Chondrocyte (in vitro differentiated cells): ENCODE data around the gene STK32C. TPM values are rescaled to one million over a fixed set of nuclear protein-coding genes. Genes with fewer than 3 reads are reported as not detected.

Experiments used
- DNase-seq: peaks from one replicate; pipeline ENCODE4 v3.0.0; 2021; ENCODE audit warnings: mixed read lengths, low spot score
- H3K27ac Mint-ChIP-seq: one replicate; pipeline ENCODE4 v1.8.0; 2021; ENCODE audit warnings: mild to moderate bottlenecking, moderate library complexity, mixed read lengths; ENCODE audit not compliant: unreplicated experiment
- H3K27me3 Mint-ChIP-seq: 2 replicates; pipeline ENCODE4 v1.8.0; 2021; ENCODE audit warnings: low read depth, mixed read lengths
- H3K36me3 Mint-ChIP-seq: 2 replicates; pipeline ENCODE4 v1.8.0; 2021; ENCODE audit warnings: low read depth, mixed read lengths
- H3K4me1 Mint-ChIP-seq: 2 replicates; pipeline ENCODE4 v1.8.0; 2021; ENCODE audit warnings: low read depth, mild to moderate bottlenecking, mixed read lengths
- H3K4me3 Mint-ChIP-seq: one replicate; pipeline ENCODE4 v1.8.0; 2021; ENCODE audit warnings: mild to moderate bottlenecking, moderate library complexity, mixed read lengths; ENCODE audit not compliant: unreplicated experiment
- H3K9me3 Mint-ChIP-seq: 2 replicates; pipeline ENCODE4 v1.8.0; 2021; ENCODE audit warnings: low read depth, mixed read lengths
- CTCF ChIP-seq: fragments of 200-600 bp; sonication (generic); IDR thresholded peaks from 2 replicates; pipeline ENCODE4 v1.5.0; 2021; ENCODE audit warnings: antibody characterized with exemption, mild to moderate bottlenecking, moderate library complexity
- total RNA-seq: library from RNA; stranded (reverse); gene quantifications from 3 replicates; pipeline ENCODE4 v1.2.1, GENCODE V29; 2021

The STK32C gene
- total RNA-seq, 1 donor from 2014 or later = 17.9 TPM

- DNase-seq = peak; percentile 68
- TF ChIP-seq CTCF = no peak
- Mint-ChIP-seq H3K9me3 (no peaks in the 10 kb centered on the region), H3K4me1 (peaks cover 9% of the 10 kb centered on the region), H3K27me3 (no peaks in the 10 kb centered on the region), H3K4me3 (no peak overlapping the region), H3K36me3 (peaks cover 2% of the 10 kb centered on the region), H3K27ac (no peak overlapping the region)
Measured at GRCh38 chr10:132303361-132304115, 4.2 kb downstream of the STK32C start.

- no peak for TF ChIP-seq CTCF
- H3K36me3 Mint-ChIP-seq = peaks cover 2% of the 10 kb centered on the region
- H3K4me3 Mint-ChIP-seq = no peak overlapping the region
- H3K27ac Mint-ChIP-seq = no peak overlapping the region
- peaks cover 9% of the 10 kb centered on the region for H3K4me1 Mint-ChIP-seq
- H3K27me3 Mint-ChIP-seq = no peaks in the 10 kb centered on the region
- no peaks in the 10 kb centered on the region for H3K9me3 Mint-ChIP-seq
- peak; percentile 82 for DNase-seq
Measured at GRCh38 chr10:132302421-132303310, 5.1 kb downstream of the STK32C start.

- Mint-ChIP-seq H3K36me3 (peaks cover 2% of the 10 kb centered on the region), H3K27ac (no peak overlapping the region), H3K9me3 (no peaks in the 10 kb centered on the region), H3K4me1 (peaks cover 5% of the 10 kb centered on the region), H3K4me3 (no peak overlapping the region), H3K27me3 (peaks cover 1% of the 10 kb centered on the region)
- peak; percentile 91 for DNase-seq
- TF ChIP-seq CTCF = no peak
Measured at GRCh38 chr10:132301371-132302330, 6.1 kb downstream of the STK32C start.

DNA sequence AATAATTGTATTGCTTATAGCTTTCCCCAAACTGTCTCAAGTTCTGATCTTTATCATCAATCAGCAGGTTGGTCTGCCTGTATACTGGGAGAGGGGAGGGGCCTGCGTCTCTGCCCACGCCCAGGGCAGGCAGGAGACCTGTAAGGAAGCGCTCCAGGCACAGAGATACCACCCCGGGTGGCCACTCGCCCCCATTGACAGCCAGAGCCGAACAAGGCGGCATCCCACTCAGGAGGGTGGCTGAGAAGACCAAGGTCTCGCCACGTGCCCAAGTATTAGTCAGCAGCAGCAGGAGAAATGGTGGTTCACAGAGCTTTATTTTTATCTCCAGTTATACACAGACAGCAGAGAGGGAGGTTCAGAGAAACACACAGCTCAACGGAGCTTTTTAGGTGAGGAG, 7.2 kb downstream of the STK32C start:
- no peaks in the 10 kb centered on the region for H3K9me3 Mint-ChIP-seq
- TF ChIP-seq CTCF = no peak
- DNase-seq = peak; percentile 70
- H3K36me3 Mint-ChIP-seq = peaks cover 1% of the 10 kb centered on the region
- H3K27me3 Mint-ChIP-seq = peaks cover 1% of the 10 kb centered on the region
- peak overlapping the region; percentile 17 for H3K27ac Mint-ChIP-seq
- H3K4me1 Mint-ChIP-seq = peaks cover 5% of the 10 kb centered on the region
- H3K4me3 Mint-ChIP-seq = no peak overlapping the region
